Activated B cell treated with CpG ODN at 0.5 μM for 24 hours (primary cell): ENCODE measurements around the gene DTNBP1. TPM values are rescaled to one million over a fixed set of nuclear protein-coding genes. Genes with fewer than 3 reads are reported as not detected.

ENCODE experiments used
- ATAC-seq: fragments of 200-7000 bp; cut with Tn5 transposase; one replicate; pipeline ENCODE4 v1.10.0; 2021; ENCODE audit warnings: low read depth, mild to moderate bottlenecking, moderate library complexity
- CTCF ChIA-PET: fragments of 350-600 bp; sonication (Branson Sonifier 250); formaldehyde crosslinking; loops from one replicate; lab custom pipeline; 2021; ENCODE audit warnings: antibody characterized with exemption; lab: Charles Lee
- POLR2A ChIA-PET: fragments of 350-600 bp; sonication (Branson Sonifier 250); formaldehyde crosslinking; loops from one replicate; lab custom pipeline; 2021; ENCODE audit warnings: antibody characterized with exemption; lab: Charles Lee
- DNase-seq: peaks from one replicate; pipeline ENCODE4 v3.0.0; 2022
- H3K27ac Mint-ChIP-seq: one replicate; pipeline ENCODE4 v1.8.0; 2020; ENCODE audit warnings: mixed read lengths
- H3K27me3 Mint-ChIP-seq: one replicate; pipeline ENCODE4 v1.8.0; 2021; ENCODE audit warnings: mixed read lengths
- H3K36me3 Mint-ChIP-seq: one replicate; pipeline ENCODE4 v1.8.0; 2021; ENCODE audit warnings: low read depth, mixed read lengths
- H3K4me1 Mint-ChIP-seq: one replicate; pipeline ENCODE4 v1.8.0; 2021; ENCODE audit warnings: mixed read lengths
- H3K4me3 Mint-ChIP-seq: one replicate; pipeline ENCODE4 v1.8.0; 2020; ENCODE audit warnings: mild to moderate bottlenecking, mixed read lengths
- H3K9me3 Mint-ChIP-seq: one replicate; pipeline ENCODE4 v1.8.0; 2020; ENCODE audit warnings: mixed read lengths
- CTCF ChIP-seq: fragments of 200-600 bp; IDR thresholded peaks from one replicate; pipeline ENCODE4 v1.8.0; 2022; ENCODE audit warnings: antibody characterized with exemption, mild to moderate bottlenecking
- intact Hi-C: fragments of 100-400 bp; cut with micrococcal nuclease; formaldehyde crosslinking; loops from one replicate; pipeline ENCODE4 v1.15.1; 2024
- total RNA-seq: library from RNA; stranded (reverse); gene quantifications from 2 replicates; pipeline ENCODE4 v1.2.3, GENCODE V29; 2022

Gene DTNBP1
- total RNA-seq, 1 donor from 2014 or later, result 50.3 TPM

DNA sequence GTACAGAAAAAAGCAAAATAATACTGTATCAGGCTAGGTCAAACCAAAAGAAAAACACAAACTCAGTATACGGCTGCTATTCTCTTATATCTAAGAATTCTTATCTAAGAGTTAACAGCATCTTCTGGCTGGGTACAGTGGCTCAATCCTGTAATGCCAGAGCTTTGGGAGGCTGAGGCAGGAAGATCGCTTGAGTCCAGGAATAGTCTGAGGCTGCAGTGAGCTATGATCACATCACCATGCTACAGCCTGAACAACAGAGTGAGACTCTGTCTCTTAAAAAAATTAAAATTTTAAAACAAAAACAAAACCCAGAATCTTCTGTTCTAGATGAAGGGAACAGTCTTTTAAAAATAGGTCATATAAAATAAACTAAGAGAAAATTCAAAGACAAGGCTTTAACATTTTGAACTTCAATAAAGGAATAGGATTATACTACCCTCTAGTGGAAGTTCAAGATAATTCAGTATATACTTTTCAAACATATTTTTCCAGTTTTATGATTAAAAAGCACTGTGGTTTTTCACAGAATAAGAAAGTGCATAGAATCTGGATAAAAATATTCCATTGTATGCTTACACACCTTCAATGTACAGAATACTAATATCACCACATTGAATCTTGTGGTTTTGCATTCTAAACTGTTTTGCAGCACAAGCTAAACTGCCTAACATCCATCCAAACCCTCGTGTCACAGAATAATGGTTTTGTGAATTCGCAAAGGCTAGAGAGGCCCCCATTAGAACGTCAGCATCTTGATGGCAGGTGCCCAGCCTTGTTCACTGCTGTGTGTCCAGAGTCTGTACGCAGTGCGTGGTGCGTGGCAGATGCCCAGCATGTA lies 39.3 kb downstream of the DTNBP1 start:
- intact Hi-C loops, result loop anchor here (2.0 to 10.0 kb wide), 8 partner anchors 103 to 1826 kb away; no protein-coding TSS in a partner anchor
- no peaks in the 10 kb centered on the region for H3K27me3 Mint-ChIP-seq
- no peak for DNase-seq
- no peaks in the 10 kb centered on the region for H3K9me3 Mint-ChIP-seq
- ChIA-PET CTCF (interaction anchor here (0.8 to 4.0 kb wide), 18 partner anchors 8 to 1829 kb away, joined by 3 to 15 read pairs (median 4); partner anchors contain the start of gene DTNBP1), POLR2A (no interaction called here)
- no peak overlapping the region for H3K4me3 Mint-ChIP-seq
- H3K36me3 Mint-ChIP-seq, result peaks cover 43% of the 10 kb centered on the region
- ATAC-seq, result no peak
- peak; percentile 93 for TF ChIP-seq CTCF
- peaks cover 16% of the 10 kb centered on the region for H3K4me1 Mint-ChIP-seq
- H3K27ac Mint-ChIP-seq, result no peak overlapping the region

DNA sequence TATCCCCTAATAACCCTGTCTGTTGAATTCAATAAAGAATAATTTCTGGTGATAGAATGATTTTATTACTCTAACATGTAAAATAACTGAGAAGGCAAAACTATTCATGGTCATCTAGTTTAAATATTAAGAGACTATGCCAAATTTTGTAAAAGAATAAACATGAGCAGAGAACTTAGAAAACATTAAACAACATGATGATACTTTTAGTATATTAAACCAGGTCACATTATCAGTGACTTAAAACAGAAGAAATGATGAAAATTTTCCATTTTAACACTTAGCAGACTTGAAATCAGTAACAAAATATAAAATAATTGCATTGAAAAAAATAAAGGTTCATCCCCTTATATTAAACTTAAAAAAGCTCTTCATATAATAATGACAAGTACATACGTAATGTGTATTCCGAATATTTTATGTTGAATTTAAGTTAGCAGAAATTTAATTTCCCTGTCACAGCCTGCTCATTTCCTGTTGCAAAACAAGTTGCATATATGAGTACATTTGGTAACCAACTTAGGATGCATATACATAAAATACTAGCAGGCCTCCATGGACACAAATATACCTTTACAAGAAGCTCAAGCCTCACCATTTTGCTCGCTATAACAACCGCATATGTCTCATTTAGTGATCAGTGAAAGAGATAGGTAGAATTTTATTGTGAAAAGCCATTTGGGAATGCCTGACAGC lies 40.6 kb downstream of the DTNBP1 start:
- no peak overlapping the region for H3K4me3 Mint-ChIP-seq
- ChIA-PET POLR2A (interaction anchor here (0.6 kb wide), 1 partner anchor 102 kb away, joined by 3 read pairs; no protein-coding TSS in a partner anchor), CTCF (interaction anchor here (0.8 to 4.0 kb wide), 8 partner anchors 17 to 1713 kb away, joined by 3 to 15 read pairs (median 4); no protein-coding TSS in a partner anchor)
- H3K9me3 Mint-ChIP-seq, result no peaks in the 10 kb centered on the region
- no peaks in the 10 kb centered on the region for H3K27me3 Mint-ChIP-seq
- H3K36me3 Mint-ChIP-seq, result peaks cover 41% of the 10 kb centered on the region
- no peak for TF ChIP-seq CTCF
- DNase-seq, result no peak
- intact Hi-C loops, result loop anchor here (2.0 to 10.0 kb wide), 8 partner anchors 101 to 1825 kb away; no protein-coding TSS in a partner anchor
- ATAC-seq, result no peak
- H3K4me1 Mint-ChIP-seq, result peaks cover 26% of the 10 kb centered on the region
- H3K27ac Mint-ChIP-seq, result peak overlapping the region; percentile 38

- Mint-ChIP-seq H3K9me3 (no peaks in the 10 kb centered on the region), H3K27me3 (no peaks in the 10 kb centered on the region), H3K4me3 (no peak overlapping the region), H3K27ac (peak overlapping the region; percentile 38), H3K36me3 (peaks cover 34% of the 10 kb centered on the region), H3K4me1 (peaks cover 34% of the 10 kb centered on the region)
- ATAC-seq (peak; percentile 79), DNase-seq (no peak)
- intact Hi-C loops, result loop anchor here (2.0 to 10.0 kb wide), 8 partner anchors 101 to 1824 kb away; no protein-coding TSS in a partner anchor
- CTCF ChIA-PET, result interaction anchor here (0.5 to 1.7 kb wide), 5 partner anchors 16 to 1713 kb away, joined by 3 to 9 read pairs (median 5); no protein-coding TSS in a partner anchor
- TF ChIP-seq CTCF, result no peak
- POLR2A ChIA-PET, result interaction anchor here (0.6 kb wide), 1 partner anchor 40 kb away, joined by 3 read pairs; no protein-coding TSS in a partner anchor
Observed at GRCh38 chr6:15621203-15622044, 41.4 kb downstream of the DTNBP1 start.

GRCh38 chr6:15620611-15621010 lies 42.2 kb downstream of the DTNBP1 start:
- CTCF ChIA-PET, result interaction anchor here (1.6 to 1.7 kb wide), 3 partner anchors 15 to 1712 kb away, joined by 5 to 9 read pairs (median 6); no protein-coding TSS in a partner anchor
- intact Hi-C loops, result loop anchor here (5.0 to 10.0 kb wide), 4 partner anchors 438 to 1823 kb away; no protein-coding TSS in a partner anchor
- no peak for DNase-seq

More at GRCh38 chr6:15620611-15621010, 42.2 kb downstream of the DTNBP1 start:
- Mint-ChIP-seq H3K9me3 (no peaks in the 10 kb centered on the region), H3K36me3 (peaks cover 26% of the 10 kb centered on the region), H3K27ac (no peak overlapping the region), H3K4me3 (no peak overlapping the region), H3K27me3 (no peaks in the 10 kb centered on the region), H3K4me1 (peaks cover 42% of the 10 kb centered on the region)
- no peak for TF ChIP-seq CTCF
- no peak for ATAC-seq
- POLR2A ChIA-PET, result interaction anchor here (0.6 kb wide), 1 partner anchor 40 kb away, joined by 3 read pairs; no protein-coding TSS in a partner anchor
